COR-L47 (cell line): ENCODE measurements around the gene ST6GALNAC3.
A peak's percentile ranks its signal among the peaks of the same experiment; 100 is the strongest.
"Not testable (repeated sequence)": the region's sequence is repeated elsewhere in the genome, so short reads cannot be mapped to it uniquely, and the experiment has no call there.

Experiments
- DNase-seq: peaks from one replicate; lab custom pipeline; 2025; lab: John Stamatoyannopoulos, UW

ST6GALNAC3 gene

GRCh38 chr1:76074321-76075187 lies at the start of gene ST6GALNAC3:
ST6GALNAC3 (plus strand) TSS chr1:76074746.
- peak; percentile 39 for DNase-seq

- DNase-seq = no peak
Measured at GRCh38 chr1:76027341-76027740, 47.2 kb upstream of the ST6GALNAC3 start.

DNA sequence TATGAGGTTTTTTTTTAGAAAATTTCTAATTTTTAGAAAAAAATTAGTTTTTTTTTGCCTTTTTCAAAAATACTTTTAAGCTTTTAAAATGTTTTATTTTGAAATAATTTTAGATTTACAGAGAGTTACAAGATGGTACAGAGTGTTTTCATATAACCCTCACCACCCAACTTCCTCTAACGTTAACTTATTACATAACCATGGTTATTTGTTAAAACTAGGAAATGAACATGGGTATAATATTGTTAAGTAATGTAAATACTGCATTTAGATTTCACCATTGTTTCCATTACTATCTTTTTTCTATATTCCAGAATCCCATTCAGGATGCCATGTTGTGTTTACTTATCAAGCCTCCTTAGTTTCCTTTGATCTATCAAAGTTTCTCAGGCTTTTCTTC lies 45.2 kb upstream of the ST6GALNAC3 start:
- DNase-seq = no peak

- no peak for DNase-seq
Measured at GRCh38 chr1:76031496-76031895, 43.0 kb upstream of the ST6GALNAC3 start.

DNA sequence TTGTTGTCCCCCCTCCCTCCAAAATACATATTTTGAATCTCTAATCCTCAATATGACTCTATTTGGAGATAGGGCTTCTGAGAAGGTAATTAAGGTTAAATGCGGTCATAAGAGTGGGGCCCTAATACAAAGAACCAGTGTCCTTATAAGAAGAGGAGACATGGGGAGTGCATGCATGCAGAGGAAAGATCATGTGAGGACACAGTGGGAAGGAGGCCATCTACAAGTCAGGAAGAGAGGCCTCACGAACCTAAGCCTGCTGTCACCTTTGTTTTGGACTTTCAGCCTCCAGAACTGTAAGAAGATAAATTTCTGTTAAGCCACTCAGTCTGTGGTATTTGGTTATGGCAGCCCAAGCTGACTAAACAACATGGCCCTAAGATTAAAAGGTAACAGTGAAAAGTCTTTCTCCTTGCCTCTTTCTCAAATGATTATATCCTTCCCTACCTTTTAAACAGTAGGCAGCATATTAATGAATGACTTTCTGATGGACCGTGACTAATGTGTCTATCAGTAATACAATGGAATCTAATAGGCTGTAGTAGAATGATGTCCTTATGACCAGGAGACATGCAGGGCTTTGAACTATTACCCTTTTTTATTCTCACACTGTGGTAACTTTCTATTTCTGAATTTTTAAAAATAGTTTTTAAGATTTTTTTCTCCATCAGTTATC lies 40.6 kb upstream of the ST6GALNAC3 start:
- DNase-seq = no peak

- DNase-seq = peak; percentile 13
Measured at GRCh38 chr1:76035053-76035452, 39.5 kb upstream of the ST6GALNAC3 start.

DNA sequence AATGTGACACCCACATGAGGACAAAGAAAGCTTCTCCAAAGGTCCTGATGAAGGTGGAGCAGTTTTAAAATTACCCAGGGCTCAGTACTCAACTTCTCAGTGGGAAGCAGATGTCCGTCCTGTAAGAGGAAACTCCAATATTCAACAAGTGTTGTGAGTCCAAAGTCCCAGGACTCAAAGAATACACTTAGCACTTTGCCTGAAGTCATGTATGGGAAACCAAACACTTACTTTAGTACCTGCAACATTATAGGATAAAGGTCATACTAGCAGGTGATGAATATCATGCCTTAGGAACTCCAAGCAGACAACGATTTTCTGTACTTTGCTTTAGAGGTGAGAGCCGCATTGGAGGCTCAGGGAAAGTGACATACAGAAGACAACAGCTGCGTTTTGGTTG lies 37.2 kb upstream of the ST6GALNAC3 start:
- no peak for DNase-seq

DNA sequence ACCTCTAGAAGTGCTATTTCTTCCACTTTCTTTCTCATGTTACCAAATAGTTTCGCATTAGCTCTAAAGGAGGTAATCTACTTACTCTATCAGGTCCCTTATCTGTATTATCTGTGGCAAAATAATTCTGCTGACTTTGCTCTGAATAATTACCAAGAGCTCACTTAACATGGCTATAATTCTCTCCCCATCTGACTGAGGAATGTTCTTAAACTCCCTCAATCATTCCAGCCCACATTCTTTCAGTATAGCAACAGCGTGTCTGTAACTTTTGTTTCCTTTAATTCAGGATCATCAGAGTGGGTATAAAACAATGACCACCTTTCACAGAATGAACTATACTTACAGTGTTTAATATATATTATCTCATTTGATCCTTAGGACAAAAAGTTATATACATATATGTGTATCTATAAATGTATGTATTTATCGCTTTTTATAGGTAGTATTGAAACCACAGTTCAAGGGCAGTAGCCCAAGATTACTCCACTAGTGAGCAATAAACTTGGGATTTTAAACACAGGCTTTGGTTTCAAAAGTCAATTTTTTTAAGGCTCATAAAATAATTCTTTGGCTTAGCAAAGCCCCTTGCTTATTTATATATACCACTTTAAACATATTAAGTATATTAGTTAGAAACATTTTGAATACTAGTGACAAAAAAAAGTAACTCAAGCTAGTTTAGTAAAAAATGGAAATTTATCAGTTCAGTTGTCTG lies 36.1 kb upstream of the ST6GALNAC3 start:
- DNase-seq = no peak

- DNase-seq = no peak
Measured at GRCh38 chr1:76046149-76046548, 28.4 kb upstream of the ST6GALNAC3 start.

DNA sequence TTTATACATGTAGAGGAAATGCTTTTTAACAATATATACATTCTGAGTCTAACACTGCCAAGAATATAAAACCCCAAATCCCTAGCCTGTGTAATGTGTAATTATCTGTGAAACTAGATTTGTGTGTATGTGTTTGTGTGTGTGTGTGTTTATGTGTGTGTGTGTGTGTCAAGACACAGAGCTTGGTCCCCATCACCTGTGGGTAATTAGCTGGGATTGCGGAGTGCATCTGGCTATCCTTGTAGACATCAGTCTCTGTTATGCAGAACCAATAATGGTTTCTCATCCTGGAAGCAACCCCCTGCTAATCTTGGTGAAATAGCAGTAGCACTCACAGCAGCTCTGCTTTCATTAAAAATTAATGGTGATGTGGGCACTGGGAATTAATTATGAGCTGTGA lies 26.3 kb upstream of the ST6GALNAC3 start:
- DNase-seq = peak; percentile 9

DNA sequence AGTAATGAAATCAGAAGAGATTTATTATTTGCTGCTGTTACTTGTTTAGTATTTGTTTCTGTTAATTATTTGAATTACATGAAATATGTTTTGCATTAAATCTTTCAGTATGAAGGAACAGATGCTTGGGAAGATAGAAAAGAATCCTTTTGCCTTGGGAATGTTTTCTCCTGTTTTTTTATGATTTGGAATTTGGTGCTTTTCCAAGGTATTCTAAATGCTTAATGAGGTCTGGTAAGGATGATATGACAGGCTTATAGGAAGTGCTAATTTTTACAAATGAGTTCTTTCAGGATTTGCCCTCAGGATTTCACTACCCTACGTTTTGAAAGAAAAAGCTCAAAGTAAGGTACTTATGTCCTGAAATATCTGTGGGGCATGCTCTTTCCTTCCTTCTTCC lies 25.6 kb upstream of the ST6GALNAC3 start:
- no peak for DNase-seq

DNA sequence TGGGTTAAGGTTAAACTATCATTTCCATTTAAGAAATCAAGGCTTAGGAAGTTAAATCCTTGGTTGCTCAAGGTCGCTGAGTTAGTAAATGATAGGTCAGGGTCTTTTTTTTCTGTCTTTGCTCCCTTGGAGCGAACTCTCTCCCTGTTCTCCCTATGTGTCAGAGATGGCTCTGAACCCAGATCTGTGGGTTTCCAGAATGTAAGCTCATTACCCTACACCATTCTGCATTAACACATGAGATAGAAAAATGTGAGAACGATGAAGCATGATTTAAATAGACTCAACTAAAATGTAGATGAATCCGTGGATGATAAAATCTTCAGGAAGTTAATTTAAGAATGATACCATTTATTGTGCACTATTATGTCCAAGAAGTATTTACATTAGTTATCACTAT lies 25.0 kb upstream of the ST6GALNAC3 start:
- no peak for DNase-seq

DNA sequence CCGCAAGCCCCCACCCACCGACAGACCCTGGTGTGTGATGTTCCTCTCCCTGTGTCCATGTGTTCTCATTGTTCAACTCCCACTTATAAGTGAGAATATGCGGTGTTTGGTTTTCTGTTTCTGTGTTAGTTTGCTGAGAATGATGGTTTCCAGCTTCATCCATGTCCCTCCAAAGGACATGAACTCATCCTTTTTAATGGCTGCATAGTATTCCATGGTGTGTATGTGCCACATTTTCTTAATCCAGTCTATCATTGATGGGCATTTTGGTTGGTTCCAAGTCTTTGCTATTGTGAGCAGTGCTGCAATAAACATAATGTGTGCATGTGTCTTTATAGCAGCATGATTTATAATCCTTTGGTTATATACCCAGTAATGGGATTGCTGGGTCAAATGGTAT lies 24.5 kb upstream of the ST6GALNAC3 start:
- DNase-seq = not testable (repeated sequence)

DNA sequence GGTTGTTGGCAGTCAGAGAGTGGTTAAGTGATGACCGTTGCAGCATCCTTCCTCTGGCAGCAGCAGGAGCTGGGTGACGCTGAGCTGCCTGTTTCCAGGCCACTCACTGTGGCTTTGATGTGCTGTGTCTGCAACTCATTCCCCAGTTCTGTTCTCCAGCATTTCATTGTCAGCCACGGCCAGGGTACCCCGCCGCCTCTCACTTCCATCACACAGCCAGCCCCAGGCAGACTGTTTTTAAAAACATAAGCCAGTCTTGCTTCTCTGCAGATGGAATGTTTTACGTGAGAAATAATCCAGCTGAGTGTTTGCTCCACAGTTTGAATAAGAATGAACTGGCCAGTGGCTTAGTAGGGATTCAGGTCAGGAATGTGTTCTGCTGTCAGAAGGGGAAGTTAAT lies 21.5 kb upstream of the ST6GALNAC3 start:
- peak; percentile 24 for DNase-seq

DNA sequence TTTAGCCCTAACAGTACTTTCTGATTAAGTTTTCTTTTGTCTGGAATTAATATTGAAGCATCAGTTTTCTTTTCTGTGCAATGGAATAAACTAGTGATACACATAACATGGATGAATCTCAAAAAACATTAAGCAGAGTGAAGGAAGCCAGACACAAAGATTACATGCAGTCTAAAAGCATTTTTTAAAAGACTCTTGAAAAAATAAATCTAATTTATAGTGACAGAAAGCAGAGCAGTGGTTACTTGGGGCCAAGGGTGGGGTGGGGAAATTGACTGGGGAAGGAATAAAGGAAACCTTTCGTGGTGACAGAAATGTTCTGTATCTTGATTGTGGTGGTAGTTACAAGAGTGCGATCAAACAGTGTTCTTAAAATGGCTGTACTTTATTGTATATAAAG lies 20.2 kb upstream of the ST6GALNAC3 start:
- DNase-seq = no peak

DNA sequence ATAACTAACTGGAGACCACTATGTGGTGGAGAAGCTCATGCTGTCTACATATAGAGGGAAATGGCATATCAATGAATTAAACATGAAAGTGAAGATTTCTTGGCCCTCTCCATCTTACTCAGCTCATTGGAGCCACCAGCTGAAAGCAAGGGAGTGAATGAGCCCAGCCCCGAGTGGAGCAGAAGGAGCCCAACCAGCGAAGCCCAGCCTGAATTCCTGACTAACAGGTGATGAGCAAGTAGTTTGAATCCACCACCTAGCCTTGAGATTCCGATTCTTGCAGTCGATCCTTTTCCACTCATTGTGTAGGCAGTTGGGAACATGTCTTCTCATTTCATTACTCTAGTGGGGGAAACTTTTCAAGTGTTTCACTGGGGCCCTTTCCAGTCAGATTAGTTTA lies 18.6 kb upstream of the ST6GALNAC3 start:
- DNase-seq = no peak

DNA sequence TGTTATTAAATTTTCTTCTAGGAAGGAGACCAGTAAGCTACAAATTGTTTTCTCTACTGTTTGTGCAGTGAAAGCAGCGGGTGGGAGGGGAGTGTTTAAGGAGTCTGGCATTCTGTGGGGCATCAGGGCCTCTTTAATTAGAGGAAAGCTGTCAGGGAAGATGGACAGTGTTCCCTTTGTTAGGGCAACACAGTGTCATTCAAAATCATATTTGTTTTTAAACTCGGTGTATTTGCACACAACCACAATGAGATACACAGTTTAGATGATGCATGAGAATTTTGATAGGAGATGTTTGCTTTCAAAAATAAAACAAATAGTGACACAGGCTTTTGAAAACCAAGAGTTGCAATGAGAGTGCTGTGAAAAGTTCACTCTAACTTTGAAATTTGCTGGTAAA lies 15.1 kb upstream of the ST6GALNAC3 start:
- DNase-seq = peak; percentile 40

DNA sequence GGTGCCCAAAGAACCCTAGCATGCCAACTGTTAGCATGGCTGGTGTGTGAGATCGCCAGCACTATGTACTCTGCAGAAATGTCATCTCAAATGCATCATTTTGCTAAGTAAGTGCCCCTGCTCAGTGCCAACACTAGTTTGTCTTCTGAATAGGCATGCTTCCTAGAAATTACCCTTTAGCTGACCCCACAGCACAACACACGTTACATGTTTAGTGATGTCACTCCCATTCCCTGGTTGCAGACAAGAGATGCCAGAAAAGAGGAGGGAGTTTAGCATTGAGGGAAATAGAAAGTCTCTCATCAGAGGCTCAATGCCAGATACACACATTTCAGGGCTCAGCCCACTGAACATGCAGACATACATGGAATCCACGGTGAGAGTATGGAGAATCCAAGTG lies 9.3 kb upstream of the ST6GALNAC3 start:
- no peak for DNase-seq

DNA sequence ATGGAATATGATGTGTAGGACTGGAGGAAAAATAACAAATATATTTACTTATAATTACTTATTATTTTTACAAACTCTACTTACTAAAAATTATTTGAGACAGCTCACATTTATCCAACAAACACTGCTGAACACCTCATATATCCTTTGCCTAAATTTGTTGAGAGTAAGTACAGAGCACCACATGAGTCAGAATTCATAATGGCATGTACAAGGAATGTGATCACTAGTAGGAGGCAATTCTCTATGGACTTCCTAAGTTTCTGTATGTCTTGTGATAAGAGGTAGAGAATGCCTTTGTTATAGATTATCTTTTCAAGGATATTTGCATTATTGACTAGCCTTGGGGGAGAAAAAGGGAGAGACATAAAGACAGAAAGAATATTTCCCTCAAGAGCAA lies 8.2 kb upstream of the ST6GALNAC3 start:
- no peak for DNase-seq

DNA sequence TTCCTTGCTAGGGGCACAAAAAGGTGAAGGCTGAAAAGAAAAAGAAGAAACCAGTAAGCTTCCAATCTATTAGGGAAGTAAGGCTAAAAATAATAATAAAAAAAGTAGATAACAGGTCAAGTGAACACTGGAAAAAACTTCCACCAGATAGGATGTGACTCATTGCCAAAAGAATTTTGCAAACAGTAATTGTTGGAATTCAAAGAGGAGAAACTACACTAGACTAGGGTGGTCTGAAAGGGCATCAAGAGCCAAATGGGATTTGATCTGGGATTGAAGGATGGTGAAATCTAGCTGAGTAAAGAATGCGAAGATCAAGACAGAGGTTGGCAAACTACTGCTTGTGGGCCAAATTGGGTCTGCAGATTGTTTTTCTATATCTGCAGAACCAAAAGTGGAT lies 6.0 kb upstream of the ST6GALNAC3 start:
- no peak for DNase-seq

GRCh38 chr1:76068953-76069561 lies 5.5 kb upstream of the ST6GALNAC3 start:
- DNase-seq = no peak

GRCh38 chr1:76070538-76070937 lies 4.0 kb upstream of the ST6GALNAC3 start:
- DNase-seq = no peak
